GM21737 (cell line): ENCODE results near the gene DVL3.
A peak's percentile ranks its signal among the peaks of the same experiment; 100 is the strongest.

Source experiments
- ATAC-seq: cut with Tn5 transposase; IDR thresholded peaks from one replicate; pipeline ENCODE4 v1.9.1; 2021; ENCODE audit warnings: mild to moderate bottlenecking, moderate library complexity; ENCODE audit not compliant: unreplicated experiment

DVL3 gene

GRCh38 chr3:184176377-184177330 lies 21.5 kb downstream of the DVL3 start:
- ATAC-seq, result no peak

GRCh38 chr3:184177331-184177731 lies 22.2 kb downstream of the DVL3 start:
- no peak for ATAC-seq

- no peak for ATAC-seq
Observed at GRCh38 chr3:184177767-184178306, 22.7 kb downstream of the DVL3 start.

- no peak for ATAC-seq
Observed at GRCh38 chr3:184178521-184179138, 23.5 kb downstream of the DVL3 start.

- no peak for ATAC-seq
Observed at GRCh38 chr3:184180165-184180564, 25.0 kb downstream of the DVL3 start.

- ATAC-seq, result no peak
Observed at GRCh38 chr3:184181596-184181995, 26.4 kb downstream of the DVL3 start.

GRCh38 chr3:184183679-184184078 lies 28.5 kb downstream of the DVL3 start:
- no peak for ATAC-seq

- no peak for ATAC-seq
Observed at GRCh38 chr3:184184546-184185230, 29.5 kb downstream of the DVL3 start.

GRCh38 chr3:184185461-184186183 lies 30.4 kb downstream of the DVL3 start:
- peak; percentile 88 for ATAC-seq

- ATAC-seq, result peak; percentile 22
Observed at GRCh38 chr3:184186184-184186901, 31.2 kb downstream of the DVL3 start, which contains the start of gene ABCF3. Gene ABCF3, plus strand, starts transcription at chr3:184186199. Its CDS starts 9 bp downstream, at chr3:184186208.

- ATAC-seq, result no peak
Observed at GRCh38 chr3:184186902-184187207, 31.7 kb downstream of the DVL3 start.

GRCh38 chr3:184188080-184188479 lies 32.9 kb downstream of the DVL3 start:
- no peak for ATAC-seq

- ATAC-seq, result no peak
Observed at GRCh38 chr3:184189421-184189820, 34.2 kb downstream of the DVL3 start.

GRCh38 chr3:184192889-184193288 lies 37.7 kb downstream of the DVL3 start:
- ATAC-seq, result no peak

GRCh38 chr3:184193991-184194539 lies 38.9 kb downstream of the DVL3 start:
- ATAC-seq, result no peak

- no peak for ATAC-seq
Observed at GRCh38 chr3:184196536-184196935, 41.4 kb downstream of the DVL3 start.

- ATAC-seq, result no peak
Observed at GRCh38 chr3:184198509-184198908, 43.3 kb downstream of the DVL3 start.

GRCh38 chr3:184200825-184201224 lies 45.6 kb downstream of the DVL3 start:
- no peak for ATAC-seq

GRCh38 chr3:184203526-184203925 lies 48.3 kb downstream of the DVL3 start:
- no peak for ATAC-seq
